NB4 (cell line): ENCODE data around the gene MEX3A.

ENCODE experiments used
- MYC ChIP-seq: IDR thresholded peaks from 2 replicates; pipeline ENCODE4 v1.6.1; 2011; ENCODE audit warnings: low read depth, low read length
- POLR2A ChIP-seq: IDR thresholded peaks from 2 replicates; pipeline ENCODE4 v1.6.1; 2011; ENCODE audit warnings: mild to moderate bottlenecking; ENCODE audit not compliant: insufficient read length; ENCODE audit errors: extremely low read depth
- TF ChIP-seq, protein P1 (sequence below): IDR thresholded peaks from one replicate; pipeline ENCODE4 v1.5.1; 2012; ENCODE audit warnings: low read depth, low read length

- TF ChIP-seq, protein P1, sequence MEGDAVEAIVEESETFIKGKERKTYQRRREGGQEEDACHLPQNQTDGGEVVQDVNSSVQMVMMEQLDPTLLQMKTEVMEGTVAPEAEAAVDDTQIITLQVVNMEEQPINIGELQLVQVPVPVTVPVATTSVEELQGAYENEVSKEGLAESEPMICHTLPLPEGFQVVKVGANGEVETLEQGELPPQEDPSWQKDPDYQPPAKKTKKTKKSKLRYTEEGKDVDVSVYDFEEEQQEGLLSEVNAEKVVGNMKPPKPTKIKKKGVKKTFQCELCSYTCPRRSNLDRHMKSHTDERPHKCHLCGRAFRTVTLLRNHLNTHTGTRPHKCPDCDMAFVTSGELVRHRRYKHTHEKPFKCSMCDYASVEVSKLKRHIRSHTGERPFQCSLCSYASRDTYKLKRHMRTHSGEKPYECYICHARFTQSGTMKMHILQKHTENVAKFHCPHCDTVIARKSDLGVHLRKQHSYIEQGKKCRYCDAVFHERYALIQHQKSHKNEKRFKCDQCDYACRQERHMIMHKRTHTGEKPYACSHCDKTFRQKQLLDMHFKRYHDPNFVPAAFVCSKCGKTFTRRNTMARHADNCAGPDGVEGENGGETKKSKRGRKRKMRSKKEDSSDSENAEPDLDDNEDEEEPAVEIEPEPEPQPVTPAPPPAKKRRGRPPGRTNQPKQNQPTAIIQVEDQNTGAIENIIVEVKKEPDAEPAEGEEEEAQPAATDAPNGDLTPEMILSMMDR = no peak
- no peak for TF ChIP-seq POLR2A
- TF ChIP-seq MYC = peak; percentile 51; the same call in 1 of the 2 replicates
Measured at GRCh38 chr1:156126630-156127534, 44.6 kb upstream of the MEX3A start.
